KOPT-K1 (cell line): Measurements from ENCODE around the gene KCNQ1OT1.

ENCODE experiments used
- H3K27ac ChIP-seq: fragments of 200-600 bp; sonication (generic); 2 replicates; pipeline ENCODE4 v1.5.1; 2016; ENCODE audit warnings: antibody characterized with exemption, mild to moderate bottlenecking, low read depth, low read length; ENCODE audit not compliant: poor library complexity, severe bottlenecking
- H3K36me3 ChIP-seq: fragments of 200-600 bp; sonication (generic); 2 replicates; pipeline ENCODE4 v1.5.1; 2017; ENCODE audit warnings: antibody characterized with exemption, mild to moderate bottlenecking, low read length, moderate library complexity; ENCODE audit not compliant: insufficient read depth
- H3K9me3 ChIP-seq: fragments of 200-600 bp; sonication (generic); 2 replicates; pipeline ENCODE4 v1.5.1; 2017; ENCODE audit warnings: antibody characterized with exemption, low read length, mild to moderate bottlenecking; ENCODE audit not compliant: insufficient read depth, poor library complexity, severe bottlenecking

Gene KCNQ1OT1

GRCh38 chr11:2566223-2567025 lies 133.4 kb downstream of the KCNQ1OT1 start:
- H3K27ac ChIP-seq, result no peak overlapping the region
- no peaks in the 10 kb centered on the region for H3K9me3 ChIP-seq
- no peaks in the 10 kb centered on the region for H3K36me3 ChIP-seq

DNA sequence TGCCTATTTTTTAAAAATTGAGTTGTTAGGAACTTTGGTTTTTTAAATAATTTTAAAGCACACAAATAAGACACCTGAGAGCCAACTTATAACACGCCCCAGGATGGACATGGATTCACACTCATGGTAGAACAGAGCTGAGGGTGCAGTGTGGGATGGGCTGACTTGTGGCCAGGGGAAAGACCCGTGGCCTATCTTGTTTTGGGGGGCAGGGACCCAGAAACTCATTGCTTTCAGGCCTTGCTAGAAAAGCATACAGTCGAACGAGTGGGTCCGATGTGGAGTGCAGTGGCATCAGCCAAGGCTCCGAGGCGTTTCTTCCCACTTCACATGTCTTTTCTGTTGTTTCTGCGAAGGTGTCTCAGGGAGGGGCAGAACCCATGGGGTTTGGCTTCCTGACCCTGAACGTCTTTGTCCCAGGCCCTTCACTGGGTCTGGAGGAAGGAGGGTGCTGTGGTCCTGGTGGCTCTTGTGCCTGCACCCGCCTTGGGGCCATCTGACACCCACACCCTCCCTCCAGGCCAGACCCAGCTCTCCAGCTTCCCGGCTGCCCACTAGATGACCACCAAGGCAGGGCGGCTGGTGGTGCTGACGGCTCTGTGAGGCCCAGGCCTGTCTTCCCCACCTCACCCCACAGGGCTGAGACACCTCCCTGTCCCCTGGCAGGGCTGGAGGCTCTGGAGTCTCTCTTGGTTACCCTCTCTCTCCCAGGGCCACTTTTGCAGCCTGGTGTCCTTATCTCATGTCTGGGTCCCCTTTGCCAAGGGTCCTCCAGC lies 134.2 kb downstream of the KCNQ1OT1 start:
- Histone ChIP-seq H3K9me3 (no peaks in the 10 kb centered on the region), H3K27ac (no peak overlapping the region), H3K36me3 (no peaks in the 10 kb centered on the region)

GRCh38 chr11:2564588-2565425 lies 135.0 kb downstream of the KCNQ1OT1 start:
- no peak overlapping the region for H3K27ac ChIP-seq
- no peaks in the 10 kb centered on the region for H3K9me3 ChIP-seq

DNA sequence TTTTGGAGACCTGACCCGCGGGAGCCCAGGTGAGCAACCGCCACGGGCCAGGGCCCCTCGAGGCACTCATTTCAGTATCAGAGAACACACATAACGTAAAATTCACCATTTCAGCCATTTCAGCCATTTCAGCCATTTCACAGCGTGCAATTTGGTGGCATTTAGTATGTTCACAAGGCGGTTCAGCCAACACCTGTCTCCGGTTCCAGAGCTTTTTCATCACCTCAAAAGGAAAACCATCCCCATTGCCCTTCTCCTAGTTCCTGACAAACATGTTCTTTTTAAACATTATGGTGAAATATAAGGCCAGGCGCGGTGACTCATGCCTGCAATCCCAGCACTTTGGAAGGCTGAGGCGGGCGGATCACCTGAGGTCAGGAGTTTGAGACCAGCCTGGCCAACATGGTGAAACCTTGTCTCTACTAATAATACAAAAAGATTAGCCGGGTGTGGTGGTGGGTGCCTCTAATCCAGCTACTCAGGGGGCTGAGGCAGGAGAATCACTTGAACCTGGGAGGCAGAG lies 135.7 kb downstream of the KCNQ1OT1 start:
- H3K9me3 ChIP-seq, result no peaks in the 10 kb centered on the region
- no peaks in the 10 kb centered on the region for H3K36me3 ChIP-seq
- H3K27ac ChIP-seq, result no peak overlapping the region

More at GRCh38 chr11:2564588-2565425, 135.0 kb downstream of the KCNQ1OT1 start:
- no peaks in the 10 kb centered on the region for H3K36me3 ChIP-seq

DNA sequence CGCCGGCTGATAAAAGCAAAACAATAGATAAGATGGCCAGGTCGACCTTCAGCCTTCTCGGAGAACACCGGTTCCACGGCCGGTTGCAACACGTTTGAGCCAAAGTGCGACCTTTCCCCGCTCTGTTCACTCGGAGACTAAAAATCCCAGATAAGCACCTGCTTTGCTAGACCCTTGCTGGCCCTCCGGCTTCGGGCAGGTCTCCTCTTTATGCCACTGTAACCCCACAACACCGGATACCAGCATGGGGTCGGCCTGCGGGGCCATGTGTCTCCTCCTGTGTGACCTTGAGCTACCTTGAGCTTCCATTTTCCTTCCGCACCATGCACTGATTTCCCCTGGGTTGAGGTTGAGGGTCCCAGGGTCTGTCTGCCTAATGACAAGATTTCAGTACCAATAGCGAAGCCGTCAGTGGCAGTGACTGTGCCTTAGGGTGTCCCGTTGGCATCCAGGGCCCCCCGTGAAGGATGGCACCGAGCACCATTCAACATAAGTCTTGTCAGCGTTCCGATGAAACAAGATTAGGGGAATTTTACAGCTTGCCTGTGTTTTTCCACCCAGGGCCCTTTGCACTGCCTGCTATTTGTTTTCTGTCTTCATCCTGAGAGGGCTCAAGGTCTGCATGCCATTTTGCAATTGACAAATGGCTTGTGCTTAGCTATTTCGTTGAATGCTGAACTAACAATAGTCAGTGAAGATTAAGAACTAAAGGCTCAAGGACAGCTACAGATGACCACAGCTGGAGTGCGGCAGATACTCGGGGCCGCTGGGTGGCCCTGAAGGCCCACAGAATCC lies 136.4 kb downstream of the KCNQ1OT1 start:
- H3K27ac ChIP-seq, result no peak overlapping the region
- no peaks in the 10 kb centered on the region for H3K9me3 ChIP-seq
- no peaks in the 10 kb centered on the region for H3K36me3 ChIP-seq

- Histone ChIP-seq H3K36me3 (no peaks in the 10 kb centered on the region), H3K9me3 (no peaks in the 10 kb centered on the region), H3K27ac (no peak overlapping the region)
Measured at GRCh38 chr11:2562890-2563212, 136.9 kb downstream of the KCNQ1OT1 start.

DNA sequence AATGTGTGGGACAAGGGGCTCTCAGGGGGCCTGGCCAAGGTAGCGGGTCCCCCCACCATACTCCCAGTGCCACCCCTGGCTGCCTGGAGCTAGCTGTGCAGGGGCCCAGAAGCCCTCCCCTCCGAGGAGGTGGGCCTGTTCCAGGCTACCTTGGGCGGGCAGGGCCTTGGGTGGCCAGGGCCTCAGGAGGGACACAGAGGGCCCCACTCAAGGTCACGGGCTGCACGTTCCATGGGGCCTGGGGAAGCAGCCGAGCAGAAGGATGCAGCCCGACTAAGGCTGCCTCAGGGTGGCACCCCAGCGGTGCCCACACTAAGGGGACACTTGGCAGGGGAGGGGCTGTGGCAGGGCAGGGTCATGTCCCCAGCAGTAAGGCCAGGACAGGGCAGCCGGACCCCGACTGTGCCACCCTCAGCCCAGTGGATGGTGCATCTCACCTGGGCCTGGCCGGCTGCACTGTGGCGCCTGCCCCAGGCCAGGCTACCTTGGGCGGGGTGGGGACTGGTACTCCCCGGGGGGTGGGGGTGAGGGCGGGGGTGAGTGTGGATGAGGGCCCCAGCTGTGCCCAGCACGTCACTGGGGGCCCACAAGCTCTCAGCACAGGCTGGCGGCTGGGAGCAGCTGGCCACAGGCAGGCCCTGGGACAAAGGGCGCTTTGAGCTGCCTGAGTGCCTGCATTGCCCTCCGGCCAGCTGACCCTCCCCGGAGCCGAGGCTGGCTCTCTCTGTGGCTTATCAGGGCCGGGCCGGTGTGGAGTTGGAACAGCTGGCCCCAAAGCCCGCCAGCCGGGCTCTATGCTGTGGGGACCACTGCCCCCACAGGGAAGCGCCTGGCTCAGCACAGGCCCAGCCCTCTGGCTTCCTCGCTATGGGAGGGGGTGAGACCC lies 137.9 kb downstream of the KCNQ1OT1 start:
- H3K9me3 ChIP-seq, result no peaks in the 10 kb centered on the region
- H3K27ac ChIP-seq, result no peak overlapping the region
- H3K36me3 ChIP-seq, result no peaks in the 10 kb centered on the region

GRCh38 chr11:2559527-2560311 lies 140.1 kb downstream of the KCNQ1OT1 start:
- no peaks in the 10 kb centered on the region for H3K9me3 ChIP-seq
- H3K36me3 ChIP-seq, result no peaks in the 10 kb centered on the region
- H3K27ac ChIP-seq, result no peak overlapping the region

DNA sequence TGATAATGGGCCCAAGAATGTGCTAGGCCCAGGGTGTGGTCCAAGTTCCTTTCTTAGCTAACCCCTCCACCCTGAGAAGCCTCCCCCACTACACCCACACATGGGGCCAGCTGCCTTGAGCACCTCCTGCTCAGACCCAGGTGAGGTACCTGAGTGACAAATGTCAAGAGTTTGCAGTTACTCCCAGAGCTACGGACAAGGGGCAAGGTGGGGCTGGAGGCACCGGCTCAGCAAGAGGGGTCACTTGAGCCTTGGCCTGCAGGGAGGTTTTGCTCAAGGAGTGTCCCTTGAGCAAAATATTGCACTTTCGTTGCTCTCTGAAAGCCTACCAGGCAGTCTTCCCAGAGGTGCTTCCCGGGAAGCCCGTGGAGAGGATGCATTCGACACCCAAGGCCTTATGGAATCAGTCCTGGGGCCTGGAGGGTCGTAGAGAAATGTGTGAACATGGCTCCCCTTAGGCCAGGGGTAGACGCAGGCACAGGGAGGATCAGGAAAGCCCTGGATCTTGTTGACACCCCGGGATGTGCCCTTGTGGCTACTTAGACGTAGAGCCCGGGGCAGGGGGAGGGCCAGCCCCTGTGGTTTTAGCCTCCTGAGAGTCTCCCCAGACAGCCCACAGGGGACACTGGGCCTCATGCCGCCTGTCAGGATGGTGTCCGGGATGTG lies 140.8 kb downstream of the KCNQ1OT1 start:
- no peak overlapping the region for H3K27ac ChIP-seq
- H3K36me3 ChIP-seq, result no peaks in the 10 kb centered on the region
- no peaks in the 10 kb centered on the region for H3K9me3 ChIP-seq

GRCh38 chr11:2558397-2558796 lies 141.4 kb downstream of the KCNQ1OT1 start:
- Histone ChIP-seq H3K9me3 (no peaks in the 10 kb centered on the region), H3K36me3 (no peaks in the 10 kb centered on the region), H3K27ac (no peak overlapping the region)
